Stimulated activated CD8-positive, alpha-beta memory T cell treated with anti-CD3 and anti-CD28 coated beads, Interleukin-7, amount 100 ng/mL, for 1 hour (primary cell): ENCODE measurements around the gene KCTD5.
"Not testable (repeated sequence)": the region's sequence is repeated elsewhere in the genome, so short reads cannot be mapped to it uniquely, and the experiment has no call there.

Source experiments
- DNase-seq, 2 donors: peaks; one replicate each; pipeline ENCODE4 v3.0.0-alpha.2; 2020; ENCODE audit warnings: low read depth in 2 of 2

The KCTD5 gene

GRCh38 chr16:2708955-2709587 lies 26.7 kb downstream of the KCTD5 start:
- DNase-seq: no peak

- DNase-seq: no peak
Observed at GRCh38 chr16:2709588-2709984, 27.3 kb downstream of the KCTD5 start.

DNA sequence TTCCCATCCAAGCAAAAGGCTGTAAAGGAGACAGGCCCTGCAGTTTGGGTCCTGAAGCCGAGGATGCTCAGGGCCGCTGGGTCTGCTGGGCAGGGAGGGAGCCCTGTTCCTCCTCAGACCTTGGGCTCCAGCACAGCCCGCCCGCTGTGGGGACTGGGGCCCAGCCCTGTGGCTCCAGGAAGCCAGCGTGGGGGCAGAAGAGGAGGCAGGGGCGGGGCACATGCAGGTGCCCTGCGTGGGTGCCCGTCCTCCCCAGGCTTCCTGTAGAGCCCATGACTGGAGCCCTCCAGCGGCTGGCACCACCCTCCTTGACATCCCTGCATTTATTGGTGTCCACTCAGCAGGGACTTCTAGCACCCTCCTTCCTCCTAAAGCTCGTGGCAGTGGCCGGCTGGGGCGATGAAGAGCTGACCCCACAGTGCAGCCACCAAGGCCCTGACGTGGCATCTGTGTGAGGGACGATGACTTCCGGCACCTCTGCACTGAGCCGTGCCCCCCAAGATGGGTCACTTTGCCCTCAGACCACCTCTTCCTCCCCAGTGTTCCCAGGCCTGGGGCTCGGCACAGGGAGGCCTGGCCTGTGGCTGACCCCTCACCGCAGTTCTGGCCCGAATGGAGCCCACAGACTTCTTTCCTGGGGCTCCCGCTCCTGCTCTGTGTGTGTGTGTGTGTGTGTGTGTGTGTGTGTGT lies 27.8 kb downstream of the KCTD5 start:
- DNase-seq: no peak

DNA sequence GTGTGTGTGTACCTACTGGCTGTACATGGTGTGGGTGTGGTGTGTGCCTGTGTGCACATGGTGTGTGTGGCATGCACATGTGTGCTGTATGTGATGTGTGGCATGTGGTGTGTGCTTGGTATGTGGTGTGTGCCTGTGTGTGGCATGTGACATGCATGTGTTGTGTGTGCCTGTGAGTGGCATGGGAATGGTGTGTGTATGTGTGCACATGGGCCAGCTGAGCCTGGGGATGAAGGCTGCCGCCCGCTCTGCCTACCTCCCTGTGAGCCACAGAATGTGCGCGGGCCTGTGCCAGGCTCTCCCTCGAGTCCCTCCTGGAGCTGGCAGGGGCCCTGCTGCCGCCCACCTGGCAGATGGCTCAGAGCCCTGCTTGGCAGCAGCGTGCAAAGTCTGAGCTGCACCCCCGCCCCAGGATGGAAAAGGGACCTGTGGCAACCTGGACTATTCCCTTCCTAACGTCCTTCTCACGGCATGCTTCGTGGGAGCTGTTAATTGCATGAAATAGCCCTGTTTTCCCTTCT lies 28.4 kb downstream of the KCTD5 start:
- no peak for DNase-seq

- DNase-seq: no peak
Observed at GRCh38 chr16:2711370-2712062, 29.2 kb downstream of the KCTD5 start.

DNA sequence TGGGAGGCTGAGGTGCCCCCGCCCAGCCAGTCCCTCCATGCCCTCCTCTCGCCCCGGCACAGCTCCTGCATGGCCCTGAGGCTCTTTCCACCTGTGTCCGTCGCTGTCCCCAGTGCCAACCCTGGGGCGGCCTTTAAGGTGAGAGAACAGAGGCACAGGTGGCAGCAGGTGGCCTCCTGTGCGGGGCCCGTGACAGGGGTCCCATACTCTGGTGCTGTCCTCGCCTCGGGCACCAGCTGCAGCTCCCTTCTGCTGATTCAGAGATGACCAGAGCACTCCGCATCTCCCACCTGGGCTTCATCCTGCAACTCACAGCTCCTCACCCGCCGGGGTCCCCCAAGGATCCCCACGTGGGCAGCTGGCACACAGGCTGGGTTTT lies 29.7 kb downstream of the KCTD5 start:
- DNase-seq: no peak

DNA sequence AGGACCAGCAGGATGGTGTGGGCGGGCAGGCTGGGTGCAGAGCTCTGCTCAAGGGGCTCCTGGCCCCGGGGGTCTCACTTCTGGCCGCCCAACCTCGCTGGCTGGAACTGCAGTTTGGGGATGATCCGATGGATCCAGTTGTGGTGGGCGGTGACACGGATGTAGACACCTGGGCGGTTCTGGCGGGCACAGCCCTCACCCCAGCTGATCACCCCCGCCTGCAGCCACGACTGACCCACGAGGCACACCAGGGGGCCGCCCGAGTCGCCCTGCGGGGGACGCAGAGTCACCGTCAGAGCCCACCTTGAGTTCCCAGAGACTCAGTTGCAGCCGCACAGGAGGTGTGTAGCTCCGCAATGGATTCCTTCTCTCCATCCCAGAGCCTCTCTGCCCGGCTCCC lies 30.2 kb downstream of the KCTD5 start:
- DNase-seq: no peak

DNA sequence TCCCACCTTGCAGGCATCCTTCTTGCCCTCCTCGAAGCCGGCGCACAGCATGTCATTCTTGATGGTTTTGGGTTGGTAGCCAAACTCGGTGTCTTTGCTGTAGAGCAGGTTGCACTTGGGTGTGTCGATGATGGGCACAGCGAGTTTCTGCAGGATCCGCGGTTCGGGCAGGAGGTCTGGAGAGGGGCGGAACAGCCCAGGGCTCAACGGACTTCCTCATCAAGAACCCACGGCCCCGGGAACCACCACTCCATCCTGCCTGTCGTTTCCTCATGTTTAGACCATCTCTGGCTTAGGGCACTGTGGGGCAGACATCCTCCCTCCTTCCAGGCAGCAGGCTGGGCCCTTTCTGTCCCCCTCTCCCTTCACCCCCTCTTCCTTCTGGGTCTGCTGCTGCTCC lies 31.2 kb downstream of the KCTD5 start:
- no peak for DNase-seq

GRCh38 chr16:2713985-2714774 lies 31.9 kb downstream of the KCTD5 start:
- DNase-seq: no peak

GRCh38 chr16:2715064-2715463 lies 32.7 kb downstream of the KCTD5 start:
- no peak for DNase-seq

GRCh38 chr16:2715519-2715918 lies 33.2 kb downstream of the KCTD5 start:
- DNase-seq: peak; percentile 68 to 72

DNA sequence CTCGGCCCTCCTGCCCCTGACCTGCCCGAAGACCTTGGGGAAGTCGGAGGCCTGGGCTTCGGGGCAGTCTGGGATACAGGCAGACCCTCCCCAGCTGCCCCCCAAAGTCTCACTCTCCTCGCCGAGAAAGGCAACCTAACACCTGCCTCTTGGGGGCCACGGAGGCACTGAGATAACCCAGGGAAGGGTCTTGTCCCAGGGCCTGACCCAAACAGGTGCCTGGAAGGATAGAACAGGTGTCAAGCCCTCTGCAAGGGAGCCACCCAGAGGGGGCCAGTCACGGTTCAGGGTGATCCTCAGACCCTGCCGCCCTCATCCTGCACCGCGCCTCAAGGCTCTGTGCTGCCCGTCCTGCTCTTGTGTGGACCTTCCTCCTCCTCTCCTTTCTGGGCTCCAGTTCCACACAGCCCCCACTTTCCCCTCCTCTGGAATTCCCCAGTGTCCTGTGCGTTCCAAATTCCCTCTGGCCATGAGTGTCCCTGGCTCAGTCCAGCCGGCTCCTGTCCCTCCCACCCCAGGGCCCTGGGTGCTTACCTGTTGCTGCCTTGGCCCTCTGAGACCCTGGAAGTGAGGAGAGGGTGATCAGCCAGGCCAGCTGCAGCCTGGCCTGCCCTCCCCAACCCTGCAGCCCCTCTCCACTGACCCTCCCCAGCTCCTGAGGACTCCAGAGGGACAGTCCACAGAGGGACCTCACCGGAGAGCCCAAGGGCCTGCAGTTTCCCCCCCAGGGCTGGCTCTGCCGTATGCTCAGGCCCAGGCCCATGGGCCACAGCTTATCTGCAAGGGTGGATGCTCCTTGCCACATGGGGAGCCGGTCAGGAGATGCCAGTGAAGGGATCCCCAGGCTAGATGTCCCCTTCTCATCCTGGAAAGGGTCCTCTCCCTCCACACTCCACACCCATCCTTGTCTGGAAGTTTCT lies 33.9 kb downstream of the KCTD5 start:
- DNase-seq: no peak

DNA sequence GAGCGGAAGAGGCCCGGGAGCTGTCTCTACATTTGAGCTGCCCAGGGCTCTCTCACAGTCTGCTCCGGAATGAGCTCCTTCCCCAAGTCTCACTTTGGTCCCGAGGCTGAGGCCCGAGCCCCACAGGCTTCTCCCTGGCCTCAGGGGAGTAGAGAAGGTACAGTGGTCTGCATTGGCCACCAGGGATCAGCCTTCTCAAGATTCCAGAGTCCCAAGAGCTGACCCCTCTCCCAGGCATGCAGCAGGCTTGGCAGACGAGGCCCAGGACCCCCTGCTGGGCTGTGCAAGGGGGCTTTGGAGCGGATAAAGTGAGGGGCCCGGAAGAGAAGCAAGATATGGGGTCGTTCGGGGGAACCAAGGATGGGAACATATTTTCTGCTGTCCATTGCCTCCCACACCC lies 34.6 kb downstream of the KCTD5 start:
- DNase-seq: no peak

DNA sequence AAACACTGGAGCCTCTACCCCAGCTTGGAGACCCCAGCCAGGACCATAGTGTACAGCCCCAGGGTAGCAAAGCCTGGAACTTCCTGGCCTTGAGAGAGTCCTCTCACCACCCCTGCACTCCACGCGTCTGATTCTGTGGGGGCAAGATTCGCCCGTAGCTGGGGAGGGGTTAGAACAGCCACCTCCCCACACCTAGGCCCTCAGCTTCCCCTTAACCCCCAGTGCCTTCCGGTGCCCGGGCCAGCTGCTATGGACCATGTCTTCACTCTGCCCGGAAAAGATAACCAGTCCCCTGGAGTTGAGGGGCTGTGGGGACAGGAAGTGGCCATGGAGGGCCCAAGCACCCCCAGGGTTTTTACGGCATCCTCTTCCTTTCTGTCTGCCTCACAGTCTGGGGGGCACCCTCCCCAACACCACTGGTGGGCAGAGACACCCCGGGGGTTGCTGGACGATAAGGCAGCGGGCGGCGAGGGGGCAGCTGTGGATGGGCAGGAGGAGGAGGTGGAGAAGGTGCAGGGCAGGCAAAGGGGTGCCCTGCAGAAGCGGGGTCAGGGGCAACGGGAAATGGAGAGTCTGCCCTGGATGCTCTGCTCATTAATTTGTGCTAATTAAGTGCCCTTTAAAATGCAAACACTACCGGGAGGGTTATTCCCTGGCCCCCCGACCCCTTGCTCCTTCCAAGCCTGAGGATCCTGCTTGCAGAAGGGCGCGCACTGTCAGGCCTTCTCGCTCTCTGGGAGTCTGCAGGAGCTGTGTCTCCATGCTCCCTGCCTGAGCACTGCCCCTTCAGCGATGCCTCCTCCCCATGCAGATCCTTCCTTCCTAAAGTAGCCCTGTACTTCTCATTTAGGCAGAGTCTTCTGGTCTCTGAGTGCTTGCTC lies 35.3 kb downstream of the KCTD5 start:
- DNase-seq: no peak

DNA sequence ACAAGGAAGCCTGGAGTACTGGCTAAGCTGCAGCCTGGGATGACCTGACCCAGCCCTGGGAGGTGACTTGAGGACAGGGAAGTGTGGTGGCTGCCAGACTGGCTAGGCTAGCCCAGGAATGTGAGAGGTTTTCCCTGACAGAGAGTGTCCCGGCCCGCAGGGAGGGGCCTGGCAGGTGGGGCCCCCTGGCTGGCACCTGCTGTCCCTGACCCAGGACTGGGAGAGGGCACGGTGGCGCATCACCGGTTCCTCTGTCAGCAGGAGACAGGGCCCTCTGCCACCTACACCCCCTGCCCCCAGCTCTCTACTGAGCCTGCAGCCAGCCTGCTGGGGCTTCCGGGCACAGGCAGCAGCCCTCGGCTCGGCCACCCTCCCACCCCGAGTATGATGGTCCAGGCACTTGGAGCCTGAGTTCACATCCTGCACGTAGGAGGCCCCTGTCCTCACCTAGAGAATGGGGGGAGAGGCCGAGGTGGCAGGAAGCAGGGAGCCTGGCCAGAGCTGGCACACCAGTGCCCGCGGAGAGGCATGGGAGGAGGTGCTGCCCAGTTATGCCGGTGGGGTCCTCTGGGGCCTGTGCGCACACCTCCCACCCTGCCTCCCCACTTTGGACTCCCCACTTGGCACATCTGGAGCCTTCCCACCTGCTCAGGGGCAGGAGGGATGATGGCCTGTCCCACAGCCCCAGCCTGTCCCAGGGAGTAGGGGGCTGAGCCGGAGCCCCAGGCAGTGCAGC lies 37.2 kb downstream of the KCTD5 start:
- no peak for DNase-seq

- DNase-seq: no peak
Observed at GRCh38 chr16:2720064-2720457, 37.7 kb downstream of the KCTD5 start, which contains the start of gene PRSS27. Gene PRSS27, minus strand, starts transcription at chr16:2720224. Its CDS starts 64 bp downstream, at chr16:2720160.

- peak; percentile 61 for DNase-seq
Observed at GRCh38 chr16:2720719-2721633, 38.7 kb downstream of the KCTD5 start.

GRCh38 chr16:2721634-2722173 lies 39.4 kb downstream of the KCTD5 start:
- not testable (repeated sequence) for DNase-seq
